Ascending aorta (tissue), 2 donors: Measurements from ENCODE around the gene GATM. TPM values are rescaled to one million over a fixed set of nuclear protein-coding genes. Genes with fewer than 3 reads are reported as not detected.
A peak's percentile ranks its signal among the peaks of the same experiment; 100 is the strongest.

ENCODE experiments used
- DNase-seq, 2 donors: peaks; one replicate each; pipeline ENCODE4 v3.0.0-alpha.2; 2019; ENCODE audit warnings: low spot score in 2 of 2
- H3K27ac ChIP-seq, 2 donors: fragments of 200-600 bp; sonication (generic); one replicate each; pipeline ENCODE4 v1.5.1; 2016 to 2017; ENCODE audit warnings: mild to moderate bottlenecking in 1 of 2
- H3K27me3 ChIP-seq: fragments of 200-600 bp; sonication (generic); one replicate; pipeline ENCODE4 v1.5.1; 2017
- H3K36me3 ChIP-seq, 2 donors: fragments of 200-600 bp; sonication (generic); one replicate each; pipeline ENCODE4 v1.5.1; 2016
- H3K4me1 ChIP-seq, 2 donors: fragments of 200-600 bp; sonication (generic); one replicate each; pipeline ENCODE4 v1.5.1; 2016 to 2017; ENCODE audit warnings: mild to moderate bottlenecking in 1 of 2
- H3K4me3 ChIP-seq, 2 donors: fragments of 200-600 bp; sonication (generic); one replicate each; pipeline ENCODE4 v1.5.1; 2016 to 2017; ENCODE audit warnings: mild to moderate bottlenecking in 1 of 2
- H3K9me3 ChIP-seq, 2 donors: fragments of 200-600 bp; sonication (generic); one replicate each; pipeline ENCODE4 v1.5.1; 2016
- CTCF ChIP-seq, 3 experiments: fragments of 200-600 bp in 2 of 3; fragments of 450-650 bp in 1 of 3; sonication (generic) in 2 of 3; IDR thresholded peaks; one replicate each; pipeline ENCODE4 v1.5.1; 2016 to 2019; ENCODE audit warnings: antibody characterized with exemption in 3 of 3, mild to moderate bottlenecking in 1 of 3, moderate library complexity in 1 of 3
- intact Hi-C: fragments of 100-400 bp; cut with DNase I; formaldehyde crosslinking; loops from one replicate; pipeline ENCODE4 v1.15.1; 2023
- total RNA-seq: library from RNA; depleted of rRNA; stranded (reverse); fragments of >200 nt; gene quantifications from one replicate; pipeline ENCODE4 v1.1.0, GENCODE V29; 2016

GATM gene
- total RNA-seq, 1 donor from 2014 or later = 6.1 TPM

DNA sequence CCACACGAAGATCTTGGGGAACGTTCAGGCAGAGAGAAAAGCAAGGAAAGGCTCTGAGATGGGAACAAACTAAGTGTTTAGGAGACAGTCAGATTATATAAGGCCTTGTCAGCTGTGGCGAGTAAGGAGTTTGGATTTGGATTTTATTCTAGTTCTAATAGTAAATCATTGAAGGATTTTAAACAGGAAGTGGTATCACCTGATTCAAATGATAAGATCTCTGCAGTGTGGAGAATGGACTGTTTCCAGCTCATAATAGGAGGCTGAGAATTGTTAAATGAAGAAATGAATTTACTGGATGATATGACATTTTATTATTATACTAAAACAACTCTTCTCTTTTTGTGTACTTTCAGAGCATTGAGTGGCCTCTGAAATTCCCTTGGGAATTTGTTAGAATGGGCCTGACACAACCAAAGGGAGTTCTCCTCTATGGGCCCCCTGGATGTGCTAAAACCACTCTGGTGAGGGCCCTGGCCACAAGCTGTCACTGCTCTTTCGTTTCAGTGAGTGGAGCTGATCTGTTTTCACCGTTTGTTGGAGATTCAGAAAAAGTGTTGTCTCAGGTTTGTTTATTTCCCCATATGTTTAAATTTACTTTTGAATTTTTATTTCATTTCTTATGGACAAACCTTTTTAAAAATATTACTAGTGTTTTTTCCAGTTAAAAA, 36.0 kb upstream of the GATM start:
- Histone ChIP-seq H3K4me3 (no peak overlapping the region), H3K9me3 (no peaks in the 10 kb centered on the region), H3K27me3 (no peaks in the 10 kb centered on the region), H3K27ac (no peak overlapping the region), H3K4me1 (no peaks in the 10 kb centered on the region), H3K36me3 (peaks cover 77 to 93% of the 10 kb centered on the region in 2 donors)
- intact Hi-C loops = no loop called here
- DNase-seq = no peak
- no peak for TF ChIP-seq CTCF (IDR thresholded peaks at IDR 0.05)

- intact Hi-C loops = loop anchor here (10.0 kb wide), 1 partner anchor 45 kb away; no protein-coding TSS in a partner anchor
- H3K4me3 ChIP-seq = no peak overlapping the region
- no peak overlapping the region for H3K27ac ChIP-seq
- no peaks in the 10 kb centered on the region for H3K9me3 ChIP-seq
- H3K27me3 ChIP-seq = no peaks in the 10 kb centered on the region
- H3K36me3 ChIP-seq = peaks cover 68 to 77% of the 10 kb centered on the region in 2 donors
- peaks cover 3 to 5% of the 10 kb centered on the region in 2 donors for H3K4me1 ChIP-seq
- DNase-seq = no peak
- no peak for TF ChIP-seq CTCF (IDR thresholded peaks at IDR 0.05)
Observed at GRCh38 chr15:45409596-45409995, 31.3 kb upstream of the GATM start.

- H3K4me3 ChIP-seq = no peak overlapping the region
- H3K36me3 ChIP-seq = peaks cover 58 to 60% of the 10 kb centered on the region in 2 donors
- no peak for TF ChIP-seq CTCF (IDR thresholded peaks at IDR 0.05)
- DNase-seq = no peak
- intact Hi-C loops = loop anchor here (10.0 kb wide), 1 partner anchor 47 kb away; no protein-coding TSS in a partner anchor
- H3K27me3 ChIP-seq = no peaks in the 10 kb centered on the region
- no peak overlapping the region for H3K27ac ChIP-seq
- no peaks in the 10 kb centered on the region for H3K9me3 ChIP-seq
- peaks cover 3 to 16% of the 10 kb centered on the region in 2 donors for H3K4me1 ChIP-seq
Observed at GRCh38 chr15:45407786-45408185, 29.4 kb upstream of the GATM start.

- TF ChIP-seq CTCF (IDR thresholded peaks at IDR 0.05) = no peak
Observed at GRCh38 chr15:45402955-45403877, 24.9 kb upstream of the GATM start.

DNA sequence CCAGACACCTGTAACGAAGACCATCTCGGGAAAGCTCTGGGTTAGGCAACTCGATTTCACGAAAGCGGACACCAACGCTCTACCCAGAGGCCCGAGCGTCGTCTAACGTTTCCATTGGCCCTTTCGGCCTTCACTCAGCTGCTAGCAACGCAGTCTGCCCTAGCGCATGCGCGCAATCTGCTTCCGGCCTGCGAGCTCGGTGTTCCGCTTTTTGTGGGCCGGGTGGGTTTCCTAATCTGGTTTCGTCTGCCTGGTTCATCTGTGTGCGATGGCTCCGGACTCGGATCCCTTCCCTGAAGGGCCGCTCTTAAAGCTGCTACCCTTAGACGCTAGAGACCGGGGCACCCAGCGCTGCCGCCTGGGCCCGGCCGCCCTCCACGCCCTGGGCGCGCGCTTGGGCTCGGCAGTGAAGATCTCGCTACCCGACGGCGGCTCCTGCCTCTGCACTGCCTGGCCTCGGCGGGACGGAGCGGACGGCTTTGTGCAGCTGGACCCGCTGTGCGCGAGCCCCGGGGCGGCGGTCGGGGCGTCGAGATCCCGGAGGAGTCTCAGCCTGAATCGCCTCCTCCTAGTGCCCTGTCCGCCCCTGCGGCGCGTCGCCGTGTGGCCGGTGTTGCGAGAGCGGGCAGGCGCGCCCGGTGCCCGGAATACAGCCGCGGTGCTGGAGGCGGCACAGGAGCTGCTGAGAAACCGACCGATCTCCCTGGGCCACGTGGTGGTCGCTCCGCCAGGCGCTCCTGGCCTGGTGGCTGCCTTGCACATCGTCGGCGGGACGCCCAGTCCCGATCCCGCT, 24.0 kb upstream of the GATM start:
- peak in 1 of 3 experiments; percentile 14 for TF ChIP-seq CTCF (IDR thresholded peaks at IDR 0.05)
- Histone ChIP-seq H3K27ac (peak overlapping the region; percentile 85 to 92), H3K4me3 (peak overlapping the region; percentile 92 to 94), H3K27me3 (no peaks in the 10 kb centered on the region), H3K4me1 (peaks cover 3 to 18% of the 10 kb centered on the region in 2 donors), H3K36me3 (peaks cover 14 to 16% of the 10 kb centered on the region in 2 donors), H3K9me3 (no peaks in the 10 kb centered on the region)
- DNase-seq = peak; percentile 80 to 97
- intact Hi-C loops = loop anchor here (1.0 to 10.0 kb wide), 5 partner anchors 24 to 1115 kb away; partner anchors contain the start of genes GATM and GOLM2

More at GRCh38 chr15:45402955-45403877, 24.9 kb upstream of the GATM start:
- H3K4me1 ChIP-seq = peaks cover 3 to 18% of the 10 kb centered on the region in 2 donors
- peak overlapping the region; percentile 92 to 94 for H3K4me3 ChIP-seq
- intact Hi-C loops = loop anchor here (1.0 to 10.0 kb wide), 5 partner anchors 25 to 1116 kb away; partner anchors contain the start of genes GATM and GOLM2
- DNase-seq = peak in 1 of 2 donors; percentile 64
- H3K27ac ChIP-seq = peak overlapping the region; percentile 85 to 92
- peaks cover 20 to 23% of the 10 kb centered on the region in 2 donors for H3K36me3 ChIP-seq
- no peaks in the 10 kb centered on the region for H3K27me3 ChIP-seq
- H3K9me3 ChIP-seq = no peaks in the 10 kb centered on the region
